ENCODE data around the gene LAMA3. TPM values are rescaled to one million over a fixed set of nuclear protein-coding genes. Genes with fewer than 3 reads are reported as not detected.

The LAMA3 gene
- total RNA-seq, 1 experiment from 2014 or later: 8.1 TPM

GRCh38 chr18:23842305-23842704 is 153.1 kb downstream of the LAMA3 start:
- no peaks in the 10 kb centered on the region for H3K9me3 ChIP-seq (ENCODE audit: control insufficient read depth, insufficient read depth, low read depth, low read length)
- intact Hi-C loops (cut with micrococcal nuclease; ENCODE audit: unreplicated experiment) (no loop called here), in situ Hi-C loops (cut with HindIII; ENCODE audit: low pct_unique_long_range_greater_than_20kb, low sequenced_read_pairs) (no loop called here)
- DNase-seq (ENCODE audit: low read depth, low spot score) (no peak), ATAC-seq (no peak)
- BruUV-seq (replicated peaks): no TSS peak
- no peak overlapping the region for H3K4me3 ChIP-seq (ENCODE audit: low read depth in 2 of 2, low read length in 2 of 2)
- no peaks in the 10 kb centered on the region for H3K36me3 ChIP-seq (ENCODE audit: control insufficient read depth, insufficient read depth, low read length)
- TF ChIP-seq, protein P1, sequence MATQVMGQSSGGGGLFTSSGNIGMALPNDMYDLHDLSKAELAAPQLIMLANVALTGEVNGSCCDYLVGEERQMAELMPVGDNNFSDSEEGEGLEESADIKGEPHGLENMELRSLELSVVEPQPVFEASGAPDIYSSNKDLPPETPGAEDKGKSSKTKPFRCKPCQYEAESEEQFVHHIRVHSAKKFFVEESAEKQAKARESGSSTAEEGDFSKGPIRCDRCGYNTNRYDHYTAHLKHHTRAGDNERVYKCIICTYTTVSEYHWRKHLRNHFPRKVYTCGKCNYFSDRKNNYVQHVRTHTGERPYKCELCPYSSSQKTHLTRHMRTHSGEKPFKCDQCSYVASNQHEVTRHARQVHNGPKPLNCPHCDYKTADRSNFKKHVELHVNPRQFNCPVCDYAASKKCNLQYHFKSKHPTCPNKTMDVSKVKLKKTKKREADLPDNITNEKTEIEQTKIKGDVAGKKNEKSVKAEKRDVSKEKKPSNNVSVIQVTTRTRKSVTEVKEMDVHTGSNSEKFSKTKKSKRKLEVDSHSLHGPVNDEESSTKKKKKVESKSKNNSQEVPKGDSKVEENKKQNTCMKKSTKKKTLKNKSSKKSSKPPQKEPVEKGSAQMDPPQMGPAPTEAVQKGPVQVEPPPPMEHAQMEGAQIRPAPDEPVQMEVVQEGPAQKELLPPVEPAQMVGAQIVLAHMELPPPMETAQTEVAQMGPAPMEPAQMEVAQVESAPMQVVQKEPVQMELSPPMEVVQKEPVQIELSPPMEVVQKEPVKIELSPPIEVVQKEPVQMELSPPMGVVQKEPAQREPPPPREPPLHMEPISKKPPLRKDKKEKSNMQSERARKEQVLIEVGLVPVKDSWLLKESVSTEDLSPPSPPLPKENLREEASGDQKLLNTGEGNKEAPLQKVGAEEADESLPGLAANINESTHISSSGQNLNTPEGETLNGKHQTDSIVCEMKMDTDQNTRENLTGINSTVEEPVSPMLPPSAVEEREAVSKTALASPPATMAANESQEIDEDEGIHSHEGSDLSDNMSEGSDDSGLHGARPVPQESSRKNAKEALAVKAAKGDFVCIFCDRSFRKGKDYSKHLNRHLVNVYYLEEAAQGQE (IDR thresholded peaks at IDR 0.05; ENCODE audit: insufficient read depth in 1 of 2, low read depth in 2 of 2, low read length in 1 of 2): no peak
- TF ChIP-seq, protein P2, sequence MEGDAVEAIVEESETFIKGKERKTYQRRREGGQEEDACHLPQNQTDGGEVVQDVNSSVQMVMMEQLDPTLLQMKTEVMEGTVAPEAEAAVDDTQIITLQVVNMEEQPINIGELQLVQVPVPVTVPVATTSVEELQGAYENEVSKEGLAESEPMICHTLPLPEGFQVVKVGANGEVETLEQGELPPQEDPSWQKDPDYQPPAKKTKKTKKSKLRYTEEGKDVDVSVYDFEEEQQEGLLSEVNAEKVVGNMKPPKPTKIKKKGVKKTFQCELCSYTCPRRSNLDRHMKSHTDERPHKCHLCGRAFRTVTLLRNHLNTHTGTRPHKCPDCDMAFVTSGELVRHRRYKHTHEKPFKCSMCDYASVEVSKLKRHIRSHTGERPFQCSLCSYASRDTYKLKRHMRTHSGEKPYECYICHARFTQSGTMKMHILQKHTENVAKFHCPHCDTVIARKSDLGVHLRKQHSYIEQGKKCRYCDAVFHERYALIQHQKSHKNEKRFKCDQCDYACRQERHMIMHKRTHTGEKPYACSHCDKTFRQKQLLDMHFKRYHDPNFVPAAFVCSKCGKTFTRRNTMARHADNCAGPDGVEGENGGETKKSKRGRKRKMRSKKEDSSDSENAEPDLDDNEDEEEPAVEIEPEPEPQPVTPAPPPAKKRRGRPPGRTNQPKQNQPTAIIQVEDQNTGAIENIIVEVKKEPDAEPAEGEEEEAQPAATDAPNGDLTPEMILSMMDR (IDR thresholded peaks at IDR 0.05): no peak
- no peak for TF ChIP-seq SIN3A (IDR thresholded peaks at IDR 0.05; ENCODE audit: borderline replicate concordance, insufficient read depth, low read depth, low read length)
- TF ChIP-seq TCF7L2 (IDR thresholded peaks at IDR 0.05; ENCODE audit: low read depth, low read length): no peak
- no peak for TF ChIP-seq POLR2AphosphoS5 (IDR thresholded peaks at IDR 0.05; ENCODE audit: low read depth, low read length)
- ChIA-PET CTCF (no interaction called here), POLR2A (no interaction called here)
- H3K27me3 ChIP-seq (ENCODE audit: control insufficient read depth, insufficient read depth, low read length): no peaks in the 10 kb centered on the region
- no peak overlapping the region for H3K27ac ChIP-seq (ENCODE audit: low read length)
- H3K4me1 ChIP-seq (ENCODE audit: control insufficient read depth, insufficient read depth, low read length): no peaks in the 10 kb centered on the region

DNA sequence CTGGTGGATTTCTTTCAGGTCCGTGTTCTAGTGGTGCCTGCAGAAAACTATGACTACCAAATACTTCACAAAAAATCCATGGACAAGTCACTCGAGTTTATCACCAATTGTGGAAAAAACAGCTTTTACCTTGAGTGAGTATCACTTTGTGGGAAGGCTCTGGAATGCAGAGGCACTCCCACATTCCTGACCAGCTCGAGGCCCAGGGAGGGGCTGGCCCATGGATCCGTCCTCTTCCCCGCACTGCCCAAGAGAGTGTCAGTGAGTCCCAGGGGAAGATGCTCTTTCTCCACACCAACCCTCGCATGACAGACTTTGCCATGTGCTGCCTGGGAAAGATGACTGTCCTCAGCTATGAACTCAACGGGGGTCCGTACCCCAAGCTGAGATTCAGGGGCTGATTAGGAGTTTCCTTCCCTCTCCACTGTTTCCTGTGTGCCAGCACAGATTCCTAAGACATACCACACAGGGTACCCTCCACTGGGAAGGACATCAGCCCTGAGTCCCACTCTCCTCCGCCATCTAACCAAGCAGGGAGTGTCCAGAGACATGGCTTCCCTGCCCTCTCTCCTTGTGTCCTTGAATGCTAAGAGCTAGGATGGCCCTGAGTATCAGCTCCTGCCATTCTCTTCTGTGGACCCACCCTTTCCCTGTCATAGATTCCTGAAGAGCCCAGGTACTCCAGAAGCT is 155.9 kb downstream of the LAMA3 start:
- intact Hi-C loops (cut with micrococcal nuclease; ENCODE audit: unreplicated experiment): no loop called here
- no peak for DNase-seq (ENCODE audit: low read depth, low spot score)
- Histone ChIP-seq H3K4me1 (ENCODE audit: control insufficient read depth, insufficient read depth, low read length) (no peaks in the 10 kb centered on the region), H3K9me3 (ENCODE audit: control insufficient read depth, insufficient read depth, low read depth, low read length) (no peaks in the 10 kb centered on the region), H3K27me3 (ENCODE audit: control insufficient read depth, insufficient read depth, low read length) (peaks cover under 1% of the 10 kb centered on the region; the same call in 1 of the 2 replicates), H3K27ac (ENCODE audit: low read length) (no peak overlapping the region), H3K36me3 (ENCODE audit: control insufficient read depth, insufficient read depth, low read length) (no peaks in the 10 kb centered on the region), H3K4me3 (ENCODE audit: low read depth in 2 of 2, low read length in 2 of 2) (no peak overlapping the region)
- ChIA-PET POLR2A (no interaction called here), CTCF (interaction anchor here (1.1 kb wide), 1 partner anchor 73 kb away, joined by 3 read pairs; no protein-coding TSS in a partner anchor)
- in situ Hi-C loops (cut with HindIII; ENCODE audit: low pct_unique_long_range_greater_than_20kb, low sequenced_read_pairs): no loop called here
- no TSS peak for BruUV-seq (replicated peaks)
- ATAC-seq: no peak
- TF ChIP-seq TCF7L2 (IDR thresholded peaks at IDR 0.05; ENCODE audit: low read depth, low read length) (no peak), POLR2AphosphoS5 (IDR thresholded peaks at IDR 0.05; ENCODE audit: low read depth, low read length) (no peak)

DNA sequence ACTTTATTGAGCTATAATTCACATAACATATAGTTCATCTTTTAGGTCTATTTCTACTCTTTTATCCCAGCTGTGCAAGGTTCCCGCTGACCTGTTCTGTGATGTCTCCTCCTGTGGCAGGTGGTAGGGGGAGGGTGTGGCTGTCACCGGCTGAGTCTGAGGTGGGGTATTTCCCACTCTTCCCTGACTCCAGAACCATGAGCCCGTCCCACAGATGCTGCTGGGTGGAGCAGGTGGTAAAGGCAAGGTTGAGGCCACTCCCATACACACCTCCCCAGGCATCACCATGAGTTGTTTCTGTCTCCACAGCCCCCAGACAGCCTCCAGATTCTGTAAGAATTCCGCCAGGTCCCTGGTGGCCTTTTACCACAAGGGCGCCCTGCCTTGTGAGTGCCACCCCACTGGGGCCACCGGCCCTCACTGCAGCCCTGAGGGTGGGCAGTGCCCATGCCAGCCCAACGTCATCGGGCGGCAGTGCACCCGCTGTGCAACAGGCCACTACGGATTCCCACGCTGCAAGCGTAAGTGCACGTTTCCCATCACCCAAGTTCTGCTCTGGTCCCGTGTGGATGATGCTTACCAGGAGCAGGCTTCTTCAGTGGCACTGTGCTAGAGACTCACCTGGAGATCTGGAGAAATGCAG is 156.9 kb downstream of the LAMA3 start:
- ATAC-seq: no peak
- BruUV-seq (replicated peaks): no TSS peak
- Histone ChIP-seq H3K4me3 (ENCODE audit: low read depth in 2 of 2, low read length in 2 of 2) (no peak overlapping the region), H3K27me3 (ENCODE audit: control insufficient read depth, insufficient read depth, low read length) (peaks cover 2% of the 10 kb centered on the region; the same call in 1 of the 2 replicates), H3K36me3 (ENCODE audit: control insufficient read depth, insufficient read depth, low read length) (no peaks in the 10 kb centered on the region), H3K4me1 (ENCODE audit: control insufficient read depth, insufficient read depth, low read length) (no peaks in the 10 kb centered on the region), H3K9me3 (ENCODE audit: control insufficient read depth, insufficient read depth, low read depth, low read length) (no peaks in the 10 kb centered on the region), H3K27ac (ENCODE audit: low read length) (no peak overlapping the region)
- in situ Hi-C loops (cut with HindIII; ENCODE audit: low pct_unique_long_range_greater_than_20kb, low sequenced_read_pairs): no loop called here
- intact Hi-C loops (cut with micrococcal nuclease; ENCODE audit: unreplicated experiment): no loop called here
- CTCF ChIA-PET: interaction anchor here (1.1 kb wide), 1 partner anchor 72 kb away, joined by 3 read pairs; no protein-coding TSS in a partner anchor
- POLR2A ChIA-PET: no interaction called here
- DNase-seq (ENCODE audit: low read depth, low spot score): no peak
- TF ChIP-seq POLR2AphosphoS5 (IDR thresholded peaks at IDR 0.05; ENCODE audit: low read depth, low read length) (no peak), SIN3A (IDR thresholded peaks at IDR 0.05; ENCODE audit: borderline replicate concordance, insufficient read depth, low read depth, low read length) (no peak), TCF7L2 (IDR thresholded peaks at IDR 0.05; ENCODE audit: low read depth, low read length) (no peak)
- TF ChIP-seq, protein P1 (IDR thresholded peaks at IDR 0.05; ENCODE audit: insufficient read depth in 1 of 2, low read depth in 2 of 2, low read length in 1 of 2): no peak
- TF ChIP-seq, protein P2 (IDR thresholded peaks at IDR 0.05): no peak

All from Panc1 (cell line).